ENCODE results near the gene ECE2.

DNA sequence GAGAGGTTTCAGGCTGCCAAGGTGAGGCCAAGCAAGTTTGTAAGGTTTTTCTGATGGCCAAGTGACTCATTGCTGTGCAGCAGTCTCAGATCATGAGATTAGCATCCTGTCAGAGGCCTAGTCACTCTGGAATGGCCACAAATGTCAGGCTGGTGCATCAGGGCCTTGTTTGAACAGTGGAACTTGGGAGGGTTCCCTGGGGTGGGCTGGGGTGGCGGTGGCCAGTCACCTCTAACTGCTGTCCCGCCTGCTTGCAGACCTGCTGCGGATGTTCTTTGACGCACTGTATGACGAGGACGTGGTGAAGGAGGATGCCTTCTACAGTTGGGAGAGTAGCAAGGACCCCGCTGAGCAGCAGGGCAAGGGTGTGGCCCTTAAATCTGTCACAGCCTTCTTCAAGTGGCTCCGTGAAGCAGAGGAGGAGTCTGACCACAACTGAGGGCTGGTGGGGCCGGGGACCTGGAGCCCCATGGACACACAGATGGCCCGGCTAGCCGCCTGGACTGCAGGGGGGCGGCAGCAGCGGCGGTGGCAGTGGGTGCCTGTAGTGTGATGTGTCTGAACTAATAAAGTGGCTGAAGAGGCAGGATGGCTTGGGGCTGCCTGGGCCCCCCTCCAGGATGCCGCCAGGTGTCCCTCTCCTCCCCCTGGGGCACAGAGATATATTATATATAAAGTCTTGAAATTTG lies 58.8 kb downstream of the ECE2 start:
- TF ChIP-seq, protein P1, sequence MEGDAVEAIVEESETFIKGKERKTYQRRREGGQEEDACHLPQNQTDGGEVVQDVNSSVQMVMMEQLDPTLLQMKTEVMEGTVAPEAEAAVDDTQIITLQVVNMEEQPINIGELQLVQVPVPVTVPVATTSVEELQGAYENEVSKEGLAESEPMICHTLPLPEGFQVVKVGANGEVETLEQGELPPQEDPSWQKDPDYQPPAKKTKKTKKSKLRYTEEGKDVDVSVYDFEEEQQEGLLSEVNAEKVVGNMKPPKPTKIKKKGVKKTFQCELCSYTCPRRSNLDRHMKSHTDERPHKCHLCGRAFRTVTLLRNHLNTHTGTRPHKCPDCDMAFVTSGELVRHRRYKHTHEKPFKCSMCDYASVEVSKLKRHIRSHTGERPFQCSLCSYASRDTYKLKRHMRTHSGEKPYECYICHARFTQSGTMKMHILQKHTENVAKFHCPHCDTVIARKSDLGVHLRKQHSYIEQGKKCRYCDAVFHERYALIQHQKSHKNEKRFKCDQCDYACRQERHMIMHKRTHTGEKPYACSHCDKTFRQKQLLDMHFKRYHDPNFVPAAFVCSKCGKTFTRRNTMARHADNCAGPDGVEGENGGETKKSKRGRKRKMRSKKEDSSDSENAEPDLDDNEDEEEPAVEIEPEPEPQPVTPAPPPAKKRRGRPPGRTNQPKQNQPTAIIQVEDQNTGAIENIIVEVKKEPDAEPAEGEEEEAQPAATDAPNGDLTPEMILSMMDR (IDR thresholded peaks at IDR 0.05) = no peak
- no peak for TF ChIP-seq POLR2A (IDR thresholded peaks at IDR 0.05)

Measured in thyroid gland (tissue), 4 donors.